ENCODE data around the gene MRPL50.

The MRPL50 gene

DNA sequence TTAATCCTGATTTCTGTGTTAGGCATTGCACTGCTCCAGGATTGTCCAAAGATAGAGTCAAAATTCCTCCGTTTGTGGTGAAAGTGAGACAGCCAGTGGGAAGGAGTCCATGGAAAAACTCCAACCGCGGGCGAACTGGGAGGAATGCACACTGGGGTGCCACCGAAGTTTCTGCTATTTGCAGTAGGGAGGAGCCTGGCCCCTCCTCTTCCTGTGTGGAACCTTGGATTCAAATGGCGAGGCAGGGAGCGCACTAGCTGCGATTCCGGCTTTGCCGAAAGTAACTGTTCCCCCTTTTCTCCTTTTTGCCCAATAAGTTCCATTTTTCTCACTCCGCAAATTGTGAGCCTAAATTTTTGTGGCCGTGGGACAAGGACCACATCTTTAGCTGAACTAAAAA, 22.9 kb downstream of the MRPL50 start:
- no peak for DNase-seq (ENCODE audit: low read depth in 3 of 3)

DNA sequence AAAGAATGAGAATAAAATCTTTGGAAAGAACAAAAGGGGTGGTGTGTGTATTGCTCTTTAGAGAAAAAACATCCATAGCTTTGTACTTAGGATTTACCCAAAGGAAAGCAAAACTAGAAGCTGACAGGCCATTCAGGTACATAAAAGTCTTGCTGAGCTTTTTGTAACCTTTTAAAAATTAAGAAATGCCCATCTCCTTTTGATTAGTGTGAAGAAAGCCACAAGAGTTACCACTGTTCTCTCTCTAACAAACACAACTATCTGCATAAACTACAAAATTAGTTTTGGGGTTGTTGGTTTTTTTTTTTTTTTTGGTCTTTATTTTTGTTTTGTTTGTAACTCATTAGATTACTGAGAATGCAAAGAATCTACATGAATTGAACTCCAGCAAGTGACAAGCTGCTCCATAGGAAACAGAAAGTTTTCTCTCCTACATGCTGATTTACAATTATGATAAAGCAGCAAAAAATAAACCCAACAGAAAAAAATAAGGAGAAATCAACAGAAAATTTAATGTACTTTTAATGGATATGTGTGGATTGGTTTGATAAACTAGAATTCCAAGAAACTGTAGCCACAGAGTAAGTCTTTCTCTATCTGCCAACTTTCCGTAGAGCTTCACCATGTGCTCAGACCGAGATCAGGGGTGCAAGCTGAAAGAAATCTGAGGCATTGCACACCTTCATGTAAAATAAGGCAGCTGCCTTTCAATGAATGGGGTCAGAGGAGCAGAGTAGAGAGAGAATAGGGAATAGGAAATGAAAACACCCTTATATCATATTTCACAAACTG, 25.9 kb downstream of the MRPL50 start:
- DNase-seq (ENCODE audit: low read depth in 3 of 3), result no peak

DNA sequence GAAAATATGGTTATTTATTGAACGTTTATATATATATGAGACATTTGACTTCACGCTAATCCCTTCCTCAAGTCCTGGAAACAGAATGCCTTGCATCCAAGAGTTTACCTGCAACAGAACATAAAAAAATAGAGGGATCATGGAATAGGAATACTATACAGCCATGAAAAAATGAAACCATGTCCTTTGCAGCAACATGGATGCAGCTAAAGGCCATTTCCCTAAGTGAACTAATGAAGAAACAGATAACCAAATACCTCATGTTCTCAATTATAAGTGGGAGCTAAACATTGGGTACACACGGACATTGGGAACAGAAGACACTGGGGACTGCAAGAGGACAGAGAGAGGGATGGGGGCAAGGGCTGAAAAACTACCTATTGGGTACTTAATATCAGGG, 26.6 kb downstream of the MRPL50 start:
- no peak for DNase-seq (ENCODE audit: low read depth in 3 of 3)

DNA sequence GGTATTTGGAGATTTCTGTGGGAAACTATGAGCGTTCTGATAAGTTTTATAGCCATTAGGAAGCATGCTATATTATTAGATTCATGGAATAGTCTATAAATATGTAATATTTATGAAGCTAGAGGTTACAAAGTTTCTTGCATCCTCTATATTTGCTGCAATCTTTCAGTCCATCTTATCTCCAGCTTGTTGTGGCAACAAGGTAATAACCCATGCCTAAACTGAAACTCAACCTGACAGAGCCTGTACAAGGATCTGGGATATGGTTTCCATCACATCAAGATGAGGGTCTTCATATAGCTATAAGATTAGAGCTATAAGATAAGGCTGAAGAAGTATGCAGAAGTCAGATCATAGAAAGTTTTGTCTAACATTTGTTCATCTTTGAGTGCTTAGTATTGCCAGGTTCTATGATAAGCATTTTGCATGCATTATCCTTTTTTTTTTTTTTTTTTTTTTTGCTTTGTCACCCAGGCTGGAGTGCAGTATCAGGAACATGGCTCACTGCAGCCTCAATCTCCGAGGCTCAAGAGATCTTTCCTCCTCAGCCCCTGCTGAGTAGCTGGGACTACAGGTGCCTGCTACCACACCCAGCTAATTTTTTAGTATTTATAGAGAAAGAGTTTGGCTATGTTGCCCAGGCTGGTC, 28.4 kb downstream of the MRPL50 start:
- DNase-seq (ENCODE audit: low read depth in 3 of 3), result no peak

DNA sequence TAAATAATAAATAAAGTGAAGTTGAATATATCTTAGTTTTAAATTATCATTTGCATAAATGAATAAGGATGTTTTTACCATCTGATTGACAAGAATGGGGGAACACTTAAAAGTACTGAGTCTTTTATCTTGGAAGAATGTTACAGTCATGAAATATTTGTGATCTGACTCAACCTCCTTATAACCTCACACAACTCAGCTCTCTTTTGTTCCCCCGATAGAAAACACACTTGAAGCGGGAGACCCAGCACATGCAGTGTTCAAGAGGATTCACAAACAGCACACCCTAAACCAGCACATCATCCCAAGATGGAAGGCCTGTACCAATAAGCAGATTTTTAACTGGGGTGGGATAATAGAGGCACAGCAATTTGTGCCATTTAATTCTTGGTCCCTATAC, 29.1 kb downstream of the MRPL50 start:
- DNase-seq (ENCODE audit: low read depth in 3 of 3), result no peak

DNA sequence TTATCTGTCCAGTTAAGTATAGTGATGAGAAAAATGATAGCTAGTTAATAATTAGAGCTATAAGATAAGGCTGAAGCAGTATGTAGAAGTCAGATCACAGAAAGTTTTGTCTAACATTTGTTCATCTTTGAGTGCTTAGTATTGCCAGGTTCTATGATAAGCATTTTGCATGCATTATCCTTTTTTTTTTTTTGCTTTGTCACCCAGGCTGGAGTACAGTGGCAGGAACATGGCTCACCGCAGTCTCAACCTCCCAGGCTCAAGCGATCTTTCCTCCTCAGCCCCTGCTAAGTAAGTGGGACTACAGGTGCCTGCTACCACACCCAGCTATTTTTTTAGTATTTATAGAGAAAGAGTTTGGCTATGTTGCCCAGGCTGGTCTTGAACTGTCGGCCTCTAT, 31.1 kb downstream of the MRPL50 start:
- DNase-seq (ENCODE audit: low read depth in 3 of 3), result no peak

DNA sequence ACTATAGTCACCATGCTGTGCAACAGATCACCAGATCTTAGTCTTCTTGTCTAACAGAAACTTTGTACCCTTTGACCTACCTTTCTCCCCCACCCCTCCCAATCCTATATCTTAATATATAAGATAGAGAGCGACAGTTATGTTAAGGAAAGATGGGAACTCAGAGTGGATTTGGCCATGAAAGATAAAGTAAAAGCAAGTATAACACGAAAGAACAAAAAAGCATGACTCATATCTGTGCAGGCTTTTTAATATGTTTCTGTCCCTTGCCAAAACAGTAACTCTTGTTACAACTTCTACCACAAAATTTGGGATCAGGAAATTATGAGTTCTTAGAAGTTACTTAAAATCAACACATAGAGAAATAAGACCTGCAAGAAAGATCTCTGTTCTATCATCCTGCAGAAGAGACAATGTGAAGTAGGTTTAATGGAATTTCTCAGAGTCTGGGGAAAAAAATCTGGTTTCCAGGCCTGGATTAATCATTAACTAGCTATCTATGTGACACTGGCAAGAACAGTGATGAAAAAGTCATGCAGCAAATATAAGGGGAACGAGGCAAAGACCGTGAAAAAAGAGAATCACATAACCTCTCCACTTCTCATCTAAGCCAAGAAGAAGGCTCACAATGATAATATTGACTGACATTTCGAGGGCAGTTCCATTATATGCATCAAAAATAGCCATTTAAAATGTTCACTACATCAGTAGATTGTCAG, 32.2 kb downstream of the MRPL50 start:
- DNase-seq (ENCODE audit: low read depth in 3 of 3), result no peak

DNA sequence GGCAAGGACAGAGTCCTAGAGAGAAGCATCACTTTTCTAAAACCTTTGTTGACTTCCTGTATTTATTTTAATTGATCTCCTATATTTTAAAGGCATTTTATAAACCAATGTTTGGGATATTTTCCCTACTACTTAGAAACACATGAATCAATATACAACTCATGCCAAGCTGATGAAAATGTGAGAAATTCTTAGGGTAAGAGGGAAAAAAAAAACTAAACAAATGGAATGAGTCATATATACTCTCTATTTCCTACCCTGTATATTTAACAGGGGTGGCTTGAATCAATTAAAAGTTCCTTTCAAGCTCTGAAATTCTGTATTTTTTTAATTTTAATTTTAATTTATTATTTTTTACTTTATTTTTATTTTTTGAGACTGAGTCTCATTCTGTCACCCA, 33.2 kb downstream of the MRPL50 start:
- no peak for DNase-seq (ENCODE audit: low read depth in 3 of 3)

DNA sequence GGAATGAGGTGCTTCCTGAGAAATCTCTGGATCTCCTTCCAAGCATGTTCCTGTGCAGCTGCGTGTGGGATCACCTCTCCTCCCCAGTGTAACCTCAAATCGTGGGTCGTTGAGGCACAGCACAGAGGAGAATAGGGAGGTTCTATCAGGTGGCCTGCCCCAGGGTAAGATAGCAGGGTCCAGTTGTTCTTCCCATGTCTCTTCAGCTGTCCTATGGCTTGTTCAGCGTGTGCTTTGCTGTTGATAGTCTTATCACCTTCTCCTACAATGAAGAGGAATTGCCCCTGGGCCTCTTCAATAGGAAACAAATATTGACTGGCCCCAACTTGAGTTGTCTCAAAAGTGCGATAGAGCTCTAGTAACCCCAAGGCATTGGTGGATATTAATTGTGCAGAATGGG, 36.0 kb downstream of the MRPL50 start:
- DNase-seq (ENCODE audit: low read depth in 3 of 3), result no peak

DNA sequence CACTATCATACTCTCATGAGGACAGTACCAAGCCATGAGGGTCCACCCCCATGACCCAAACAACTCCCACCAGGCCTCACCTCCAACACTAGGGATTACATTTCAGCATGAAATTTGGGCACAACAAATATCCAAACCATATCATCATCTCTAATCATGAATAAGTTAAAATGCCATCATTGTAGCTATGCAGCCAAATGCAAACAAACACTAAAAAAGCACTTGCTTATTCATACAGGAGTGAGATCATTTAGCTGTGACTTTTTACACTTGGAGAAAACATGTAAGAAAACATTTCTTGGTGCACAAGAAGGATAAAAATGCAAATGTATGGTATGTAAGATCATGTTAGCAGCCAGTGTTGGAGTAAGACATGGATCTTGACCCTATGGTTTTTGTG, 37.8 kb downstream of the MRPL50 start:
- no peak for DNase-seq (ENCODE audit: low read depth in 3 of 3)

DNA sequence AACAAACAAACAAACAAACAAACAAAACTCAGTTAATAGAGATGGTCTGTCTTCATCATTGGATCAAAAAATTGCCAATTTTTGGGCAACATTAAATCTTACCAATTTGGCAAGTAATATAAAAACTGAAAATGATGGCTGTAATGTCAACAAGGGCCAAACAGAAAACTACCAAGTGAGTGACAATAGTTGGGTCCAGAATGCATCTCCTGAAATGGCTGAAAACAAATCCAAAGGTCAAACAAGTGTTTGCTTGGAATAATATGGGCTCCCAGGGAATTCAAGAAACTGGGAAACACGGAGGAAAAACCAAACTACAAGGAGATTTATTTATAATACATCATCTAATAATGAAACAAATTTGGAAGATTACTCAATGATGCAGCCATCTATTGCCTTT, 38.7 kb downstream of the MRPL50 start:
- DNase-seq (ENCODE audit: low read depth in 3 of 3), result no peak

DNA sequence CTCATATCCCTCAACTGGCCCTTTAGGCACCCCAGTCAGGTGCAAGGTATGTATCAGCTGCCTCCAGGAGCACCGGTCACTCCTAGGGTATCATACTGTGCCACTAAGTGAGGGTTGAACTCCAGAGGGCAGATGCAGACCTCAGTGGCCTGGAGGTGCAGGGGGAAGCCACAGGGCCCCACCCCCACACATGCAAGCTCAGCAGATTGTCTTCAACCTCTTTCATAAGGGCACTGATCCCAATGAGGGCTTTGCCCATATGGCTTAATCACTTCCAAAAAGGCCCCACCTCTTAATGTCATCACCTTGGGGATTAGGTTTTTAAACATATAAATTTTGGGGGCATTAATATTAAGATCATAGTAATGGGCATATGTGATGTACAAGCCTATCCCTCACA, 41.8 kb downstream of the MRPL50 start:
- DNase-seq (ENCODE audit: low read depth in 3 of 3), result no peak

DNA sequence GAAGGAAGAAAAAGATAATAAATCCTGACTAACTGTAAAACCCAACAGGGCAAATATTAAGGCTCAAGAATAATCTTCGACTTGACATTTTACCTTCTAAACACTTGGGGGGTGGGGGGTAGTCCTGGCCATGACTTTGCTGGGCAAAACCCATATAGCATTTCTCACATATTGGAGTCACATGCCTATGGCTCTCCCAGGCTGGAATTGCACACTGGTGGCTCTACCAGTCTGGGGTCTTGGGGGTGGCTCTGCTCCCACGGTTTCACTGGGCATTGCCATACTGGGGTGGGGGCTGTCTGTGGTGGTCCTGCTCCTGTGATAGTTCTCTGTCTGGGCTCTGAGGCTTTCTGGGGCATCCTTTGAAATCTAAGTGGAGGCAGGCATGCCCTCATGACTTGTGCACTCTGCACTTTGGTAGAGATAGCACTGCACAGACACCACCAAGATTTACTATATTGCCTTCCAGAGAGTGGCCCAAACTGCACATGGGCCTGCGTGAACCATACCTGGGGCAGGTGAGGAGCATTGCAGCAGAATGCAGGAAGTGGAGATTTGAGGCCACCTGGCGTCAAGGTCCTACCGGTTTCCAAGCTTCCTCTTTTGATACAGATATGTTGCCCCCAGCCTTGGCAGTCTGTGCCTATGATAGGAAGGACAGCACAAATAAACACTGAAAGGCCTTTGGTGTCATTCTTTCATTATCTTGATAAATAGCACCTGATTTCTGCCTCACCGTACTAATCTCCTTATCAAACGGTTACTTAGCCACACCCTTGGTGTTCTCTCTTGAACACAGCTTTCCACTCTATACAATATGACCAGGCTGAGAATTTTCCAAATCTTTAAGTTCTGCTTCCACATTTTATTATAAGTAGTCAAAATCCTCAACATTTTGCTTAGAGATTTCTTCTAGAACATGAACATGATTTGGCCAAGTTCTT, 43.4 kb downstream of the MRPL50 start:
- no peak for DNase-seq (ENCODE audit: low read depth in 3 of 3)

DNA sequence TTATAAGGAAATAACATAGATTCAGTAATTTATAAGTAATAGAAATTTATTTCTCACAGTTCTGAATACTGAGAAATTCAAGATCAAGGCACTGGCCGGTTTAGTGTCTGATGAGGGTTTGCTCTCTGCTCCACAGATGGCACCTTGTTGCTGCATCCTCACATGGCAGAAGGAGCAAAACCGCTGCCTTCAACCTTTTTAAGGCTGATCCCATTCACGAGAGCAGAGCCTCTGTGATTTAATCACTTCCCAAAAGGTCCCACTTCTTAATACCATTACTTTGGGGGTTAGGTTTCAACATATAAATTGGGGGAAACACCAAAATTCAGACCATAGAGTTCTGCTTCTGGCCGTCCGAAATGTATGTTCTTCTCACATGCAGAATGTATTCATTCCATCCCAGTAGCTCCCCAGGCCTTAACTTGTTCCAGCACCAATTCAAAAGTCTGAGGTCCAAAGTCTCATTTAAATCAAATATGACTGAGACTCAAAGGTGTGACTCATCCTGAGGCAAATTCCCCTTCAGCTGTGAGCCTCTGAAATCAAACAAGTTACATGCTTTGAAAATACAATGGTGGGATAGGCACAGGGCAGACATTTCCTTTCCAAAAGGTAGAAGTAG, 44.2 kb downstream of the MRPL50 start:
- DNase-seq (ENCODE audit: low read depth in 3 of 3), result no peak

DNA sequence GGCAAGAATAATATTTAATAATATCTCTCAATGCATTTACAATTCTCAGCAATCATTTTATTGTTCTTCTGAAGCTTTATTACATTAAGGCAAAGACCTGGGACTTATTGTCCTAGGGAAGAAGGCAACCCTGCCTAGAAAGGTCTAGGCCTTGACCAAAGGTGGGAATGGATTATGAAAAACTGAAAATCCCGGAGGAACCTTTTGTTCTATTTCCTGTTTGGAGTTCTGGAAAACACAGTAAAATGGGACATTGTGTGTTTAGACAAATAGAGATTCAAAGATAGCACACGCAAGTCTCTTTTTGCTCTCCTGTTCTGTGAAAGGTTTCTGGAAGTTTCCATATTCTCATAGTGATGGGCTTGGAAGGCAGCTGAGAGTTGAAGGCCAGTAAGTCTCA, 44.7 kb downstream of the MRPL50 start:
- DNase-seq (ENCODE audit: low read depth in 3 of 3), result no peak

DNA sequence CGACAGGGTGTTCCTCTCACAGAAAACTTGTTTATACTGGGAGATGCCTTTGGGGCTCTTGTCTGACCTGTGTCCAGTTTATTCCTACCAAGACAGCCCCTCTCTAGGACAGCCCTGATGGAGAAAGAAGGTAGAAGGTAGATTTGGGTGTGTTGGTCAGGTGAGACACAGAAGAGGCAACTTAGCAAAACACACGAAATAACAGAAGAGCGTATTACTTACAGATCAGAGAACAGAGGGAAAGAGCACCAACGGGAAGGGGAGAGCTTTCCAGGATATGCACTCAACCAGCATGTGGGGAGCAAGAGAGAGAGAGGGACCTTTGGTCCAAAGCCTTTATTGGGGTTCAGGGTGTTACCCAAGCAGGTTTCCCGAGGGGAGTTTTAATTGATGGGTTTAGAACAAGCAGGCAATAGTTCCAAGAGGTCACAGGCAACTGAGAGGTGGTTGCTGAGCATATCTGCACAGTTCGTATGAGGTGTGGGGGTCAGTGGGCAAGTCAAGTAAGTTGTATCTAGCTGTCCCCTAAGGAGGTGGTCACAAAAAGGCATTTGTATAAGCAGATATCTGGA, 45.4 kb downstream of the MRPL50 start:
- no peak for DNase-seq (ENCODE audit: low read depth in 3 of 3)

DNA sequence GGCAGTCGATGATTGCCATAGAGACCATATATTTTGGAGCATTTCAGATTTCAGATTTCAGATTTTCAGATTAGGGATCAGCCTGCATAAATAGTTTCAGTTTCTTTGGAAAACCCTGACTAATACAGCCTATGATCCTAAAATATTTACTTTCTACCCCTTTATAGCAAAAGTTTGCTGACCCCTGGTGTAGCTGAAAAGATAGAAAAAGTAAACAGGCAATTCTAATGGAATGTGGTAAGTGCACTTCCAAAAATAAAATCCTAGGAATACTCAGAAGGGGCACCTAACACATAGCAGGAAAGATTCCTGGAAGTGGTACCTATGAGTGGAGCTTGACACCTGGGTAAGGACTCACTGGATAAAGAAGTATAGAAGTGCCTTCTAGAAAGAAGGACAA, 48.1 kb downstream of the MRPL50 start:
- DNase-seq (ENCODE audit: low read depth in 3 of 3), result no peak

DNA sequence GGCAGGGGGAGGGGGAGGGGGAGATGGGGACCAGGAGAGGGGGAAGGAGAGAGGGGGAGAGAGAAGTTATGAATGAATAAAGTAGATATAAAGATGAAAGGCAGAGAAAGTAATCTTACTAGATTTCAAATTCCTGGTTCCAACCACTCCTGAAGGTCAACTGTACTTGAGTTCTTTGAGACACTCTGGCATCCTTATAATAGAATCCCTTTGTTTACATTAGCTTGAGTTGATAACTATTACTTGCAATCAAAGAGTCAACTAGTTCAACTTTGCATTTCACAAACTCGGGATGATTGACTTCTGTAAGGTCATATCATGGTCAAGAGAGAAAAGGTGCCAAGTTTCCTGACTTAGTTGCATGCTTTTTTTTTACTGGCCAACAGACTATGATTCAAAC, 55.8 kb downstream of the MRPL50 start:
- DNase-seq (ENCODE audit: low read depth in 3 of 3), result no peak

DNA sequence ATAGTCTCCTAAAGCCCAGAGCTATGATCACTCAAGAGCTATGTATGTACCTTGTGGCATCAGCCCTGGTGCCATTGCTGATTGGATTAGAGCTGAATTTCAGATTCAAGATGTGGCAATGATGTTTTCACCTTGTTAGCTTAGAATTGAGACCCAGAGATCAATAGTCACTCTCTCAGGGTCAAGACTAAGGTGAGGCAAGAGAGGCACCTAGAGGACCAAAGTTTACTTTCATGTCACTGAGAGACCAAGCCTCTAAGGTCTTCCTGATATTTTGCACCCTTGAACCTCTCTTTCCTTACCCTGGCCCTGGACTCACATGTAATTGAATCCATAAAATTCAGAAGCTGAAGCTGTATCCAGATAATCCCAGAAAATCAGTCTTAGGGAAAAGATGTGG, 56.5 kb downstream of the MRPL50 start:
- no peak for DNase-seq (ENCODE audit: low read depth in 3 of 3)

All from stimulated activated CD4-positive, alpha-beta T cell treated with anti-CD3 and anti-CD28 coated beads, TNF-alpha, amount 100 ng/mL, for 24 hours (primary cell).